Stomach (tissue), 9 donors: Measurements from ENCODE around the gene CGB3. TPM values are rescaled to one million over a fixed set of nuclear protein-coding genes. Genes with fewer than 3 reads are reported as not detected.
A peak's percentile ranks its signal among the peaks of the same experiment; 100 is the strongest.
"Not testable (repeated sequence)": the region's sequence is repeated elsewhere in the genome, so short reads cannot be mapped to it uniquely, and the experiment has no call there.

ENCODE experiments used
- DNase-seq, 2 donors: peaks; one replicate each; pipeline versions ENCODE4 v3.0.0 to v3.0.0-alpha.2; 2013 to 2019
- H3K27ac ChIP-seq, 5 donors: fragments of 200-600 bp in 4 of 5; sonication (generic) in 4 of 5; one replicate each; pipeline ENCODE4 v1.5.1; 2013 to 2019; ENCODE audit warnings: mild to moderate bottlenecking in 1 of 5, moderate library complexity in 1 of 5
- H3K27me3 ChIP-seq, 3 donors: fragments of 200-600 bp; sonication (generic); one replicate each; pipeline ENCODE4 v1.5.1; 2017 to 2019; ENCODE audit warnings: mixed run types in 1 of 3
- H3K36me3 ChIP-seq, 4 donors: fragments of 200-600 bp; sonication (generic); 1 replicate in 3 of 4; 2 replicates in 1 of 4; pipeline ENCODE4 v1.5.1; 2016 to 2019
- H3K4me1 ChIP-seq, 4 donors: fragments of 200-600 bp; sonication (generic); one replicate each; pipeline ENCODE4 v1.5.1; 2016 to 2019
- H3K4me3 ChIP-seq, 4 donors: fragments of 200-600 bp; sonication (generic) in 3 of 4; one replicate each; pipeline ENCODE4 v1.5.1; 2016 to 2019; ENCODE audit warnings: mild to moderate bottlenecking in 1 of 4
- H3K9me3 ChIP-seq, 4 donors: fragments of 200-600 bp; sonication (generic); one replicate each; pipeline ENCODE4 v1.5.1; 2016 to 2019
- CTCF ChIP-seq, 7 experiments: fragments of 450-650 bp in 4 of 7; fragments of 200-600 bp in 3 of 7; sonication (generic) in 3 of 7; IDR thresholded peaks; one replicate each; pipeline ENCODE4 v1.5.1; 2016 to 2019; ENCODE audit warnings: antibody characterized with exemption in 7 of 7, control low read depth in 2 of 7, mild to moderate bottlenecking in 1 of 7
- EP300 ChIP-seq: sonication (generic); formaldehyde crosslinking; IDR thresholded peaks from one replicate; pipeline ENCODE4 v1.6.1; 2017; ENCODE audit warnings: antibody characterized with exemption
- POLR2A ChIP-seq, 4 donors: fragments of 450-650 bp; IDR thresholded peaks; one replicate each; pipeline ENCODE4 v1.6.1; 2016; ENCODE audit warnings: antibody characterized with exemption in 4 of 4, control low read depth in 2 of 4, mild to moderate bottlenecking in 1 of 4, moderate library complexity in 1 of 4
- POLR2AphosphoS5 ChIP-seq, 3 donors: sonication (generic); formaldehyde crosslinking; IDR thresholded peaks; one replicate each; pipeline ENCODE4 v1.6.1; 2016; ENCODE audit warnings: antibody characterized with exemption in 3 of 3
- WGBS, 5 donors: extraction: QIAGEN DNeasy Blood & Tissue Kit in 3 of 5; methylation state at CpG; one replicate each; pipeline versions ENCODE4 v1.1.5 to v1.1.7; 2013 to 2018; 5-methylcytosine and 5-hydroxymethylcytosine counted together
- intact Hi-C: fragments of 100-400 bp; cut with DNase I; formaldehyde crosslinking; loops from one replicate; pipeline ENCODE4 v1.15.1; 2023; ENCODE audit warnings: low total_unique reads
- polyA plus RNA-seq, 3 donors: library from polyadenylated mRNA; stranded (reverse); fragments of 200-250 nt; gene quantifications; one replicate each; pipeline ENCODE4 v1.2.3, GENCODE V29; 2013
- total RNA-seq, 5 donors: library from RNA; depleted of rRNA; stranded (reverse); fragments of >200 nt; gene quantifications; one replicate each; pipeline versions ENCODE4 v1.1.0 to v1.2.3, GENCODE V29; 2014 to 2016
- donor health status: healthy with polysubstance abuse.
- donor health status: Bipolar disorder and iron deficiency.
- donor health status: healthy.

The CGB3 gene
- total and polyA plus RNA-seq, 8 donors, result not detected

GRCh38 chr19:49057636-49058234, 33.6 kb upstream of the CGB3 start, which contains the start of gene CGB7:
TSS of gene CGB7 (minus strand) at chr19:49057749. CDS start at chr19:49055375, 2,374 bp downstream.
- peak; percentile 81 to 83 for DNase-seq
- Histone ChIP-seq H3K27ac (peak within 1 kb of the TSS in 1 of 5 donors; percentile 5), H3K9me3 (no peaks in the 10 kb centered on the region), H3K36me3 (no peaks in the 10 kb centered on the region), H3K4me3 (peak within 1 kb of the TSS; percentile 52 to 58 (median 57)), H3K4me1 (peaks cover 24 to 29% (median 25%) of the 10 kb centered on the region in 4 donors), H3K27me3 (peaks cover 0 to 76% (median 46%) of the 10 kb centered on the region in 3 donors)
- 1 to 6% (median 4%) methylated on average over 15 to 38 of the region's 38 CpGs for WGBS, 5 donors
- TF ChIP-seq CTCF (IDR thresholded peaks at IDR 0.05) (no peak), POLR2AphosphoS5 (IDR thresholded peaks at IDR 0.05) (no peak), POLR2A (IDR thresholded peaks at IDR 0.05) (no peak), EP300 (no peak)
- intact Hi-C loops, result no loop called here

GRCh38 chr19:49056902-49057596, 32.9 kb upstream of the CGB3 start:
- intact Hi-C loops, H3K27ac ChIP-seq, H3K36me3 ChIP-seq, DNase-seq, H3K9me3 ChIP-seq: not testable (repeated sequence)
- H3K27me3 ChIP-seq, result peaks cover 0 to 69% (median 46%) of the 10 kb centered on the region in 3 donors
- H3K4me1 ChIP-seq, result peaks cover 24 to 29% (median 25%) of the 10 kb centered on the region in 4 donors
- H3K4me3 ChIP-seq, result peak overlapping the region; percentile 52 to 58 (median 57)
- WGBS, 5 donors, result 3 to 5% (median 5%) methylated on average over 17 to 34 of the region's 34 CpGs

- peaks cover 0 to 61% (median 41%) of the 10 kb centered on the region in 3 donors for H3K27me3 ChIP-seq
- peaks cover 24 to 29% (median 25%) of the 10 kb centered on the region in 4 donors for H3K4me1 ChIP-seq
- H3K36me3 ChIP-seq, result no peaks in the 10 kb centered on the region
- intact Hi-C loops, result no loop called here
- 1 to 6% (median 1%) methylated on average over 12 to 63 of the region's 63 CpGs for WGBS, 5 donors
- H3K27ac ChIP-seq, result peak overlapping the region in 1 of 5 donors; percentile 5
- DNase-seq, result peak; percentile 60 to 79
- no peaks in the 10 kb centered on the region for H3K9me3 ChIP-seq
- TF ChIP-seq CTCF (IDR thresholded peaks at IDR 0.05), result peak in 4 of 7 experiments; percentile 15 to 46 (median 45)
- no peak for TF ChIP-seq EP300
- H3K4me3 ChIP-seq, result peak overlapping the region; percentile 52 to 58 (median 57)
These were observed 32.2 kb upstream of the CGB3 start for GRCh38 chr19:49056101-49056901.

GRCh38 chr19:49050376-49051033, 26.4 kb upstream of the CGB3 start:
- H3K4me3 ChIP-seq, DNase-seq, H3K36me3 ChIP-seq, intact Hi-C loops, H3K9me3 ChIP-seq, H3K27ac ChIP-seq, H3K4me1 ChIP-seq, H3K27me3 ChIP-seq: not testable (repeated sequence)
- WGBS, 5 donors, result 59 to 67% (median 64%) methylated on average over 19 to 24 of the region's 24 CpGs

- intact Hi-C loops, H3K27ac ChIP-seq, H3K4me1 ChIP-seq, DNase-seq, H3K36me3 ChIP-seq, H3K4me3 ChIP-seq, H3K27me3 ChIP-seq, H3K9me3 ChIP-seq: not testable (repeated sequence)
- 74 to 86% (median 77%) methylated on average over 3 of the region's 4 CpGs for WGBS, 5 donors
These were observed 25.7 kb upstream of the CGB3 start for GRCh38 chr19:49049834-49050233.

GRCh38 chr19:49049011-49049410, 24.9 kb upstream of the CGB3 start, which contains the start of gene CGB8:
TSS of gene CGB8 (minus strand) at chr19:49049111. CDS start at chr19:49048739, 372 bp downstream.
- DNase-seq, H3K27me3 ChIP-seq, H3K36me3 ChIP-seq, intact Hi-C loops, H3K9me3 ChIP-seq, H3K4me1 ChIP-seq, H3K4me3 ChIP-seq, H3K27ac ChIP-seq: not testable (repeated sequence)
- 54 to 70% (median 66%) methylated on average over 8 to 12 of the region's 12 CpGs for WGBS, 5 donors

GRCh38 chr19:49043548-49043947, 19.4 kb upstream of the CGB3 start, which contains the start of gene CGB5:
TSS of gene CGB5 (plus strand) at chr19:49043848. CDS start at chr19:49044210, 362 bp downstream.
- H3K27ac ChIP-seq, H3K9me3 ChIP-seq, H3K27me3 ChIP-seq, H3K4me3 ChIP-seq, H3K4me1 ChIP-seq, H3K36me3 ChIP-seq, DNase-seq, intact Hi-C loops: not testable (repeated sequence)
- 55 to 62% (median 62%) methylated on average over 10 to 15 of the region's 15 CpGs for WGBS, 5 donors

- intact Hi-C loops, H3K9me3 ChIP-seq, H3K4me3 ChIP-seq, H3K4me1 ChIP-seq, H3K27me3 ChIP-seq, H3K27ac ChIP-seq, DNase-seq, H3K36me3 ChIP-seq: not testable (repeated sequence)
- WGBS, 5 donors, result 73 to 92% (median 81%) methylated on average over 2 to 4 of the region's 4 CpGs
These were observed 18.5 kb upstream of the CGB3 start for GRCh38 chr19:49042666-49043065.
